ENCODE measurements around the gene THADA. TPM values are rescaled to one million over a fixed set of nuclear protein-coding genes. Genes with fewer than 3 reads are reported as not detected.

The THADA gene
- total and polyA plus RNA-seq, 7 donors, result 4.4 to 35.2 (median 20.2) TPM

DNA sequence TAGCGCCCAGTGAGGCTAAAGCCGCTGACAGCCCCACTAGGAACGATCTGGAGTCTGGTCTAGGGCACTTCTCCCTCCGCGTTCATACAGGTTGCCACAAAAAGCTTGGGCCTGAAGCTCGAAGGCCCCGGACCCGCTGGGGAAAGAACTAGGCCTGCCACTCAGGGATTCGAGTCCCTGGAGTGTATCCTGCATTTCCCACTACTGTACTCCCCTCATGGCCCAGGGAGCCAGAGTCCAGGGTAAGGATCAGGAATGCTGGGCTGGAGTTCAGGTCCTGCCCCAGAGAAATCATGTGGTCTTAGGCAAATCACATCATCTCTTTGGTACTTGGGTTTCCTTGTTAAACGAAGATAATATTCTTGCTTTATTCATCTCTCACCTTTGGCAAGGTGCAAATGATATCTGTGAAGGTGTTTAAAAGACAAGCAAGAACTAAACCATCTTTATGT is 368.0 kb downstream of the THADA start:
- no peaks in the 10 kb centered on the region for H3K27me3 ChIP-seq
- no peak for DNase-seq
- 0 to 3% methylated on average over 10 of the region's 10 CpGs for WGBS, 2 donors
- H3K36me3 ChIP-seq, result peaks cover 5 to 35% (median 16%) of the 10 kb centered on the region in 4 donors
- peaks cover 0 to 41% (median 25%) of the 10 kb centered on the region in 4 donors for H3K4me1 ChIP-seq
- TF ChIP-seq, protein P1, sequence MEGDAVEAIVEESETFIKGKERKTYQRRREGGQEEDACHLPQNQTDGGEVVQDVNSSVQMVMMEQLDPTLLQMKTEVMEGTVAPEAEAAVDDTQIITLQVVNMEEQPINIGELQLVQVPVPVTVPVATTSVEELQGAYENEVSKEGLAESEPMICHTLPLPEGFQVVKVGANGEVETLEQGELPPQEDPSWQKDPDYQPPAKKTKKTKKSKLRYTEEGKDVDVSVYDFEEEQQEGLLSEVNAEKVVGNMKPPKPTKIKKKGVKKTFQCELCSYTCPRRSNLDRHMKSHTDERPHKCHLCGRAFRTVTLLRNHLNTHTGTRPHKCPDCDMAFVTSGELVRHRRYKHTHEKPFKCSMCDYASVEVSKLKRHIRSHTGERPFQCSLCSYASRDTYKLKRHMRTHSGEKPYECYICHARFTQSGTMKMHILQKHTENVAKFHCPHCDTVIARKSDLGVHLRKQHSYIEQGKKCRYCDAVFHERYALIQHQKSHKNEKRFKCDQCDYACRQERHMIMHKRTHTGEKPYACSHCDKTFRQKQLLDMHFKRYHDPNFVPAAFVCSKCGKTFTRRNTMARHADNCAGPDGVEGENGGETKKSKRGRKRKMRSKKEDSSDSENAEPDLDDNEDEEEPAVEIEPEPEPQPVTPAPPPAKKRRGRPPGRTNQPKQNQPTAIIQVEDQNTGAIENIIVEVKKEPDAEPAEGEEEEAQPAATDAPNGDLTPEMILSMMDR (IDR thresholded peaks at IDR 0.05), result peak in 1 of 4 experiments; percentile 0
- TF ChIP-seq POLR2A (IDR thresholded peaks at IDR 0.05) (no peak), POLR2AphosphoS5 (IDR thresholded peaks at IDR 0.05) (peak in 2 of 4 donors; percentile 6 to 19)
- no peaks in the 10 kb centered on the region for H3K9me3 ChIP-seq
- peak overlapping the region; percentile 99 to 100 (median 100) for H3K27ac ChIP-seq
- intact Hi-C loops (cut with DNase I), result loop anchor here (1.0 to 5.0 kb wide), 9 partner anchors 119 to 399 kb away; no protein-coding TSS in a partner anchor
- peak overlapping the region; percentile 73 to 96 (median 92) for H3K4me3 ChIP-seq

DNA sequence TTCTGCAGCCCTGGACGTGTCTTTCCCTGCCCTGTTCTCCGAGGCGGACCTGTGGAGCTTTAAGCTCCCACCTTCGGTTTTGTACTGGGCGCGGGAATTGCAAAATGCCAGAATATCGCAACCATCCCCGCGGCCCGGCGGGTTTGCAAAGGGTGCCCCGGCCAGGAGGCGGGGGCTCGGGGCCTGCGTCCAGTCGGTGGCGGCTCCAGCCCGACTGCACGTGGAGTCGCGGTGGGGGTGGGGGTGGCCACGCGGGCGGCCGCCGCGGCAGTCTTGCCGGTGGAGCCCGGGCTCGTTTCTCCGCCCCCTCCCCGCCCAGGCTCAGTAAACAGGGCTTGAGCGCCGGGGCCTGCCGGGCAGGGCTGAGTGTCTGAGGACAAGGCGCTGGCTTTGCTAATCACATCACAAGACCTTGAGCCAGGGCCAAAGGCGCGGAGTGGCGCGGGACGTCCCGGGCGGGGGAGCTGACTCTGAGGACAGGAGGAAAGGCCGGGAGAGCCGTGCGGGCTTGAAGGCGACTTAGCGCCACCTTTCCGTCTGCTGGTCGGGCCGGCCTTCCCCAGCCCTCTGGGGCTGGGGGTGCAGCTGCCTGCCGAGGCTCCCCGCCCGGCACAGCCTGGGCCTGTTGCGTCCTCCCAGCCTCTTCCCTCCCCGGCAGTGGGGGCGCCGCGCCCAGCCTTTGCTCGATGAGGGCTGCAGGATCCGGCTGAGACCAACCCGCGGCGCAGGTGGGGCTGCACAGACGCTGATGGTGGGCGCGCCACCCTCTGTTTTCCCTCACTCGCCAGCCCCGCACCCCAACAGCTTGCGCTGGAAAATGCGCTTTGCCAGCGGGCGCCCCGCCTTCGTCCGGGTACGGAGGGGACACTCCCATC is 368.6 kb downstream of the THADA start:
- Histone ChIP-seq H3K4me1 (peaks cover 0 to 42% (median 30%) of the 10 kb centered on the region in 4 donors), H3K27ac (peak overlapping the region; percentile 99 to 100 (median 100)), H3K9me3 (no peaks in the 10 kb centered on the region), H3K4me3 (peak overlapping the region; percentile 73 to 96 (median 92)), H3K36me3 (peaks cover 5 to 37% (median 16%) of the 10 kb centered on the region in 4 donors), H3K27me3 (no peaks in the 10 kb centered on the region)
- TF ChIP-seq EP300 (IDR thresholded peaks at IDR 0.05), result peak in 3 of 4 donors; percentile 42 to 80 (median 55)
- TF ChIP-seq, protein P1 (IDR thresholded peaks at IDR 0.05), result peak in 2 of 4 experiments; percentile 28 to 41
- TF ChIP-seq POLR2A (IDR thresholded peaks at IDR 0.05), result peak; percentile 42 to 53
- peak; percentile 75 to 86 (median 78) for TF ChIP-seq POLR2AphosphoS5 (IDR thresholded peaks at IDR 0.05)
- WGBS, 2 donors, result 0 to 1% methylated on average over 77 of the region's 77 CpGs
- intact Hi-C loops (cut with DNase I), result loop anchor here (1.0 to 5.0 kb wide), 6 partner anchors 120 to 398 kb away; no protein-coding TSS in a partner anchor
- peak; percentile 99 for DNase-seq

DNA sequence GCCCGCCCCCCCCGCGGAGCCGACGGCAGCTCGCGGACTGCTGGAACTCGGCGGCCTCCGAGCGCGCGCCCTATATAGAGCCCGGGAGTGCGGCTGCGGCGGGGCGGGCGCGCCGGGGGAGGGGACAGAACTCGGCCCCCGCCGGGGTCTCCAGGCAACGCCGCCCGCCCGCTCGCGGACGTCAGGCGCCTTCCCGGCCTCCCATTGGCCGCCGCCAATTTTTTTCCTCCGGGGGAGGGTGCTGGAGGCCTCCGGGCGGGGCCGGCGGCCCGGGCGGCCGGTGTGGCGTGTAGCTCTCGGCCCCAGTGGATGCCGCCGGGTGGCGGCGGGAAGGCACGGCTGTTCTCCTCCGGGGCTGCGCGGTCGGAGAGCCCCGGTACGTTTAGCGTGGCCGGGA is 369.3 kb downstream of the THADA start, which contains the start of gene ZFP36L2:
TSS of gene ZFP36L2 (minus strand) at position 49 of the 397 bp plus-strand sequence. CDS start 291 bp downstream, outside the sequence.
- Histone ChIP-seq H3K9me3 (no peaks in the 10 kb centered on the region), H3K27ac (peak within 1 kb of the TSS; percentile 99 to 100 (median 100)), H3K36me3 (peaks cover 5 to 37% (median 16%) of the 10 kb centered on the region in 4 donors), H3K4me3 (peak within 1 kb of the TSS; percentile 73 to 96 (median 92)), H3K4me1 (peaks cover 0 to 48% (median 36%) of the 10 kb centered on the region in 4 donors), H3K27me3 (no peaks in the 10 kb centered on the region)
- peak; percentile 98 for DNase-seq
- intact Hi-C loops (cut with DNase I), result loop anchor here (2.0 to 5.0 kb wide), 5 partner anchors 121 to 398 kb away; no protein-coding TSS in a partner anchor
- TF ChIP-seq POLR2A (IDR thresholded peaks at IDR 0.05) (peak; percentile 97 to 98), POLR2AphosphoS5 (IDR thresholded peaks at IDR 0.05) (peak; percentile 74 to 95 (median 90)), EP300 (IDR thresholded peaks at IDR 0.05) (no peak)
- TF ChIP-seq, protein P1 (IDR thresholded peaks at IDR 0.05), result no peak
- WGBS, 2 donors, result 0 to 1% methylated on average over 58 of the region's 58 CpGs

DNA sequence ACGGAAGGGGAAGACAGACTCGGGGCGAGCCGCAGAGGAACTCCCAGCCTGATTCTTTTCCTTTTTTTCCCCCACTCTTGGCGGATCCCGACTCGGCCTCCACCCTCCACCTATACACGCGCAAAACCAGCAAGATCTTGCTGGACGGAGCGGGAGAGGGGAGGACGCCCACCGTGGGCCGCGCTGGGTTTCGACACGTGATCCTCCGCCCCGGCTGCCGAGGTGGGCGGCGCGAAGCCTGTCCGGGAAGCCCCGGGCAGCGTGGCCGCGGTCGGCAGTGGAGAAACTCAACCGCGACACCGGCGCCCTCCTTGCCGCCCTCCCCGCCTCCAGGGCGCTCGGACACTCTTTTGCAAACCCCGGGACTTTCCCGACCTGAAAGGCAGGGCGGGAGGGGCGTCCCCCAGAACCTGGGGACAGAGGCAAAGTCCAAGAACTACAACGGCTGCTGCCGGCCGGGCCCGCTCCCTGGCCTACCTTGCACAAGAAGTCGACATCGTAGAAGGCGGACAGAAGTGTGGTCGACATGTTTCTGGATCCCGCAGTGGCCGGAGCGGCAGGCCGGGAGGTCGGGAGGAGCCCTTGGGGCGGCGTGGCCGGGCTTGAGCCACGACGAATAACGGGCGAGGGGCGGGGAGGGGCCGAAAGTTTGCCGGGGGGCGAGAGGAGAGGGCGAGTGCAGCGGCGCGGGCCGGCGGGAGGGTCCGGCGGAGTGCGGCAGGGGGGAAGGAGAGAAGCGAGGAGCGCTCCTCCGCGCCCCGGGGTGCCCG is 369.9 kb downstream of the THADA start:
- Histone ChIP-seq H3K9me3 (no peaks in the 10 kb centered on the region), H3K4me1 (peaks cover 0 to 54% (median 42%) of the 10 kb centered on the region in 4 donors), H3K36me3 (peaks cover 5 to 36% (median 16%) of the 10 kb centered on the region in 4 donors), H3K27ac (peak overlapping the region; percentile 99 to 100 (median 100)), H3K27me3 (no peaks in the 10 kb centered on the region), H3K4me3 (peak overlapping the region; percentile 73 to 96 (median 92))
- intact Hi-C loops (cut with DNase I), result loop anchor here (2.0 to 5.0 kb wide), 5 partner anchors 121 to 397 kb away; no protein-coding TSS in a partner anchor
- no peak for TF ChIP-seq EP300 (IDR thresholded peaks at IDR 0.05)
- TF ChIP-seq POLR2A (IDR thresholded peaks at IDR 0.05), result peak; percentile 69 to 79
- peak; percentile 5 to 64 (median 54) for TF ChIP-seq POLR2AphosphoS5 (IDR thresholded peaks at IDR 0.05)
- TF ChIP-seq, protein P1 (IDR thresholded peaks at IDR 0.05), result no peak
- DNase-seq, result peak; percentile 83
- WGBS, 2 donors, result 0 to 1% methylated on average over 80 of the region's 80 CpGs
